Forelimb muscle (tissue), 1 donor: ENCODE results near the gene FAM234B. TPM values are rescaled to one million over a fixed set of nuclear protein-coding genes. Genes with fewer than 3 reads are reported as not detected.

Experiments used
- DNase-seq: peaks from one replicate; pipeline ENCODE4 v3.0.0-alpha.2; 2013; ENCODE audit warnings: low read depth
- polyA plus RNA-seq: library from polyadenylated mRNA; unstranded; fragments of 120-200 nt; gene quantifications from one replicate; pipeline ENCODE4 v1.2.1, GENCODE V29; 2013; ENCODE audit not compliant: insufficient read length

Gene FAM234B
- polyA plus RNA-seq, 1 donor: 4.0 TPM

GRCh38 chr12:13117029-13117428 lies 72.8 kb downstream of the FAM234B start:
- no peak for DNase-seq

GRCh38 chr12:13119826-13120225 lies 75.6 kb downstream of the FAM234B start:
- DNase-seq: no peak

GRCh38 chr12:13120413-13120812 lies 76.2 kb downstream of the FAM234B start:
- DNase-seq: no peak

GRCh38 chr12:13121568-13121967 lies 77.4 kb downstream of the FAM234B start:
- no peak for DNase-seq

- no peak for DNase-seq
Observed at GRCh38 chr12:13124656-13125505, 80.7 kb downstream of the FAM234B start.

- no peak for DNase-seq
Observed at GRCh38 chr12:13125996-13126395, 81.8 kb downstream of the FAM234B start.

GRCh38 chr12:13126494-13126893 lies 82.3 kb downstream of the FAM234B start:
- no peak for DNase-seq

- DNase-seq: no peak
Observed at GRCh38 chr12:13127444-13127843, 83.3 kb downstream of the FAM234B start.

- DNase-seq: no peak
Observed at GRCh38 chr12:13128291-13128965, 84.2 kb downstream of the FAM234B start.

- DNase-seq: no peak
Observed at GRCh38 chr12:13130981-13131380, 86.8 kb downstream of the FAM234B start.

Other genes with a start within 250 kb of the FAM234B start
- gene DDX47, start 231.0 kb upstream of the FAM234B start, polyA plus RNA-seq: 46.5 TPM
- gene GPRC5A, start 152.8 kb upstream of the FAM234B start, polyA plus RNA-seq: 1.9 TPM
- 0.32 TPM for gene GPRC5D, start 92.2 kb upstream of the FAM234B start, polyA plus RNA-seq
- 34.4 TPM for gene HEBP1, start 44.1 kb upstream of the FAM234B start, polyA plus RNA-seq
- gene GSG1, start 59.3 kb downstream of the FAM234B start, polyA plus RNA-seq: 6.4 TPM
- 117 TPM for gene EMP1, start 152.3 kb downstream of the FAM234B start, polyA plus RNA-seq